ENCODE measurements around the gene RESF1.

Gene RESF1

GRCh38 chr12:31962076-31962475 lies 2.9 kb downstream of the RESF1 start:
- H3K9ac ChIP-seq (ENCODE audit: low read length) = no peak overlapping the region
- peaks cover 37% of the 10 kb centered on the region for H3K4me1 ChIP-seq (ENCODE audit: control insufficient read depth, insufficient read depth, low read length)
- peaks cover 16% of the 10 kb centered on the region; the same call in 1 of the 2 replicates for H3K9me3 ChIP-seq (ENCODE audit: control insufficient read depth, insufficient read depth, low read depth, low read length)
- H3K4me3 ChIP-seq (ENCODE audit: low read depth, low read length) = peak overlapping the region; percentile 100
- no peak overlapping the region for H3K27ac ChIP-seq (ENCODE audit: low read depth, low read length)
- peaks cover 69% of the 10 kb centered on the region for H3K36me3 ChIP-seq (ENCODE audit: control insufficient read depth, insufficient read depth, low read length)
- H3K27me3 ChIP-seq (ENCODE audit: control insufficient read depth, insufficient read depth, low read length) = no peaks in the 10 kb centered on the region

GRCh38 chr12:31964280-31964679 lies 5.1 kb downstream of the RESF1 start:
- Histone ChIP-seq H3K27ac (ENCODE audit: low read depth, low read length) (no peak overlapping the region), H3K4me3 (ENCODE audit: low read depth, low read length) (no peak overlapping the region), H3K27me3 (ENCODE audit: control insufficient read depth, insufficient read depth, low read length) (no peaks in the 10 kb centered on the region), H3K9me3 (ENCODE audit: control insufficient read depth, insufficient read depth, low read depth, low read length) (peaks cover 30% of the 10 kb centered on the region; the same call in 1 of the 2 replicates), H3K9ac (ENCODE audit: low read length) (no peak overlapping the region), H3K4me1 (ENCODE audit: control insufficient read depth, insufficient read depth, low read length) (peaks cover 31% of the 10 kb centered on the region), H3K36me3 (ENCODE audit: control insufficient read depth, insufficient read depth, low read length) (peaks cover 87% of the 10 kb centered on the region)

- peaks cover 38% of the 10 kb centered on the region; the same call in 1 of the 2 replicates for H3K9me3 ChIP-seq (ENCODE audit: control insufficient read depth, insufficient read depth, low read depth, low read length)
- H3K36me3 ChIP-seq (ENCODE audit: control insufficient read depth, insufficient read depth, low read length) = peaks cover 95% of the 10 kb centered on the region
- no peaks in the 10 kb centered on the region for H3K27me3 ChIP-seq (ENCODE audit: control insufficient read depth, insufficient read depth, low read length)
- H3K27ac ChIP-seq (ENCODE audit: low read depth, low read length) = no peak overlapping the region
- H3K4me3 ChIP-seq (ENCODE audit: low read depth, low read length) = no peak overlapping the region
- peaks cover 31% of the 10 kb centered on the region for H3K4me1 ChIP-seq (ENCODE audit: control insufficient read depth, insufficient read depth, low read length)
- no peak overlapping the region for H3K9ac ChIP-seq (ENCODE audit: low read length)
These were observed 5.9 kb downstream of the RESF1 start for GRCh38 chr12:31965090-31965489.

GRCh38 chr12:31966558-31967205 lies 7.5 kb downstream of the RESF1 start:
- Histone ChIP-seq H3K4me1 (ENCODE audit: control insufficient read depth, insufficient read depth, low read length) (peaks cover 19% of the 10 kb centered on the region), H3K4me3 (ENCODE audit: low read depth, low read length) (peak overlapping the region; percentile 24; the same call in 1 of the 2 replicates), H3K9ac (ENCODE audit: low read length) (no peak overlapping the region), H3K9me3 (ENCODE audit: control insufficient read depth, insufficient read depth, low read depth, low read length) (peaks cover 53% of the 10 kb centered on the region; the same call in 1 of the 2 replicates), H3K36me3 (ENCODE audit: control insufficient read depth, insufficient read depth, low read length) (peaks cover 96% of the 10 kb centered on the region), H3K27ac (ENCODE audit: low read depth, low read length) (no peak overlapping the region; the same call in 1 of the 2 replicates), H3K27me3 (ENCODE audit: control insufficient read depth, insufficient read depth, low read length) (no peaks in the 10 kb centered on the region)

- Histone ChIP-seq H3K4me3 (ENCODE audit: low read depth, low read length) (no peak overlapping the region), H3K9ac (ENCODE audit: low read length) (no peak overlapping the region), H3K36me3 (ENCODE audit: control insufficient read depth, insufficient read depth, low read length) (peaks cover 96% of the 10 kb centered on the region), H3K27ac (ENCODE audit: low read depth, low read length) (no peak overlapping the region), H3K9me3 (ENCODE audit: control insufficient read depth, insufficient read depth, low read depth, low read length) (peaks cover 62% of the 10 kb centered on the region; the same call in 1 of the 2 replicates), H3K27me3 (ENCODE audit: control insufficient read depth, insufficient read depth, low read length) (no peaks in the 10 kb centered on the region), H3K4me1 (ENCODE audit: control insufficient read depth, insufficient read depth, low read length) (peaks cover 12% of the 10 kb centered on the region; the same call in 1 of the 2 replicates)
These were observed 8.3 kb downstream of the RESF1 start for GRCh38 chr12:31967539-31967938.

- H3K4me3 ChIP-seq (ENCODE audit: low read depth, low read length) = no peak overlapping the region; the same call in 1 of the 2 replicates
- H3K4me1 ChIP-seq (ENCODE audit: control insufficient read depth, insufficient read depth, low read length) = peaks cover 12% of the 10 kb centered on the region; the same call in 1 of the 2 replicates
- H3K27me3 ChIP-seq (ENCODE audit: control insufficient read depth, insufficient read depth, low read length) = no peaks in the 10 kb centered on the region
- H3K9ac ChIP-seq (ENCODE audit: low read length) = no peak overlapping the region
- H3K36me3 ChIP-seq (ENCODE audit: control insufficient read depth, insufficient read depth, low read length) = peaks cover 96% of the 10 kb centered on the region
- no peak overlapping the region for H3K27ac ChIP-seq (ENCODE audit: low read depth, low read length)
- peaks cover 76% of the 10 kb centered on the region; the same call in 1 of the 2 replicates for H3K9me3 ChIP-seq (ENCODE audit: control insufficient read depth, insufficient read depth, low read depth, low read length)
These were observed 11.0 kb downstream of the RESF1 start for GRCh38 chr12:31970199-31970598.

DNA sequence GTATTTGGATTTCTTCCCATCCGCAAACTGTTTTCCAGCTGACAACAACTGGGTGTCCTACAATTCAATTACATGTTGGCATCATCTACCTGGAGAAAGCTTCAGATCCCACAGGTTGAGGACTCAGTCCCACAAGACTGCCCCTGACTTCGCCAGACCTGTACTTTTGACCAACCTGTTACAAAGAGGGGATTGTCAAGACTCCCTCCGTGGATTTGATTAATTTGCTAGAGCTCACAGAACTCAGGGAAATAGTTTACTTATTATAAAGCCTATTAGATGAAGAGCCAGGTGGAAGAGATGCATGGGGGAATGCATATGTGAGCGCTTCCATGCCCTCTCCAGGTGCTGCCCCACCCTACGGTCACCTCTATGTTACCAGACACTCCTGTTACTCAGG lies 14.6 kb downstream of the RESF1 start:
- Histone ChIP-seq H3K4me3 (ENCODE audit: low read depth, low read length) (no peak overlapping the region), H3K27me3 (ENCODE audit: control insufficient read depth, insufficient read depth, low read length) (no peaks in the 10 kb centered on the region), H3K36me3 (ENCODE audit: control insufficient read depth, insufficient read depth, low read length) (peaks cover 98% of the 10 kb centered on the region), H3K4me1 (ENCODE audit: control insufficient read depth, insufficient read depth, low read length) (no peaks in the 10 kb centered on the region), H3K9ac (ENCODE audit: low read length) (no peak overlapping the region), H3K9me3 (ENCODE audit: control insufficient read depth, insufficient read depth, low read depth, low read length) (peaks cover 92% of the 10 kb centered on the region), H3K27ac (ENCODE audit: low read depth, low read length) (no peak overlapping the region)

DNA sequence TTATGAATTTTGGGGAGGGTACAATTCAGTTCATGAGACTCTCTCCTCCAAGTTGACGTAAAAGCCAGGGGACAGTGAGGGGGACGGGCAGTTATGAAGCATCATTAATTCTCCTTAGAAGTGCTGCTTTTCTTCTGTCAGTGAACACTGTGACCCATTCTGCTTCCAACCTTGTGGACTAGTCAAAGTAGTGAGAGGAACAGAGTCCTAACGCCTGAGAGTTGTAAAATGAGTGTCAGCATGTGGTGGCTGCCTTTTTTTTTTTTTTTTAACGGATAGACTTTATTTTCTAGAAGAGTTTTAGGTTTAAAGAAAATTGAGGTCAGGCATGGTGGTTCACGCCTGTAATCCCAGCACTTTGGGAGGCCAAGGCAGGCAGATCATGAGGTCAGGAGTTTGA lies 15.5 kb downstream of the RESF1 start:
- Histone ChIP-seq H3K27me3 (ENCODE audit: control insufficient read depth, insufficient read depth, low read length) (no peaks in the 10 kb centered on the region), H3K36me3 (ENCODE audit: control insufficient read depth, insufficient read depth, low read length) (peaks cover 98% of the 10 kb centered on the region), H3K9me3 (ENCODE audit: control insufficient read depth, insufficient read depth, low read depth, low read length) (peaks cover 92% of the 10 kb centered on the region)

GRCh38 chr12:31984806-31985591 lies 25.8 kb downstream of the RESF1 start:
- Histone ChIP-seq H3K36me3 (ENCODE audit: control insufficient read depth, insufficient read depth, low read length) (peaks cover 98% of the 10 kb centered on the region), H3K9ac (ENCODE audit: low read length) (no peak overlapping the region), H3K9me3 (ENCODE audit: control insufficient read depth, insufficient read depth, low read depth, low read length) (peaks cover 70% of the 10 kb centered on the region), H3K4me3 (ENCODE audit: low read depth, low read length) (no peak overlapping the region), H3K27me3 (ENCODE audit: control insufficient read depth, insufficient read depth, low read length) (no peaks in the 10 kb centered on the region), H3K27ac (ENCODE audit: low read depth, low read length) (no peak overlapping the region), H3K4me1 (ENCODE audit: control insufficient read depth, insufficient read depth, low read length) (peaks cover 6% of the 10 kb centered on the region; the same call in 1 of the 2 replicates)

More for the DNA sequence above, 15.5 kb downstream of the RESF1 start:
- H3K4me3 ChIP-seq (ENCODE audit: low read depth, low read length) = no peak overlapping the region
- no peaks in the 10 kb centered on the region for H3K4me1 ChIP-seq (ENCODE audit: control insufficient read depth, insufficient read depth, low read length)
- no peak overlapping the region for H3K9ac ChIP-seq (ENCODE audit: low read length)
- no peak overlapping the region for H3K27ac ChIP-seq (ENCODE audit: low read depth, low read length)

- peaks cover 98% of the 10 kb centered on the region for H3K36me3 ChIP-seq (ENCODE audit: control insufficient read depth, insufficient read depth, low read length)
- H3K4me1 ChIP-seq (ENCODE audit: control insufficient read depth, insufficient read depth, low read length) = peaks cover 6% of the 10 kb centered on the region; the same call in 1 of the 2 replicates
- no peak overlapping the region for H3K4me3 ChIP-seq (ENCODE audit: low read depth, low read length)
- H3K27ac ChIP-seq (ENCODE audit: low read depth, low read length) = no peak overlapping the region
- peaks cover 62% of the 10 kb centered on the region for H3K9me3 ChIP-seq (ENCODE audit: control insufficient read depth, insufficient read depth, low read depth, low read length)
- H3K27me3 ChIP-seq (ENCODE audit: control insufficient read depth, insufficient read depth, low read length) = no peaks in the 10 kb centered on the region
- H3K9ac ChIP-seq (ENCODE audit: low read length) = no peak overlapping the region
These were observed 26.6 kb downstream of the RESF1 start for GRCh38 chr12:31985832-31986231.
